Cardiac muscle cell (in vitro differentiated cells and primary cell): ENCODE results near the gene ATP6V1G1. TPM values are rescaled to one million over a fixed set of nuclear protein-coding genes. Genes with fewer than 3 reads are reported as not detected.

Experiments
- DNase-seq, 2 donors: peaks; one replicate each; pipeline versions ENCODE4 v3.0.0 to v3.0.0-alpha.2; 2010 to 2017; ENCODE audit warnings: low read depth in 1 of 2, low spot score in 1 of 2
- H3K27ac ChIP-seq: fragments of 200-600 bp; sonication (generic); 2 replicates; pipeline ENCODE4 v1.5.1; 2016
- H3K27me3 ChIP-seq: fragments of 200-600 bp; sonication (generic); 2 replicates; pipeline ENCODE4 v1.6.0; 2016; ENCODE audit warnings: control low read depth
- H3K36me3 ChIP-seq: fragments of 200-600 bp; sonication (generic); 2 replicates; pipeline ENCODE4 v1.5.1; 2016; ENCODE audit warnings: control low read depth
- H3K4me1 ChIP-seq: fragments of 200-600 bp; sonication (generic); 2 replicates; pipeline ENCODE4 v1.8.1; 2017; ENCODE audit warnings: low read depth, mild to moderate bottlenecking, mixed run types
- H3K4me3 ChIP-seq: fragments of 200-600 bp; sonication (generic); 2 replicates; pipeline ENCODE4 v1.5.1; 2016; ENCODE audit warnings: mild to moderate bottlenecking
- H3K9me3 ChIP-seq: fragments of 200-600 bp; sonication (generic); 2 replicates; pipeline ENCODE4 v1.5.1; 2017; ENCODE audit warnings: low read depth, mild to moderate bottlenecking, control low read depth
- CTCF ChIP-seq: IDR thresholded peaks from 2 replicates; pipeline ENCODE4 v1.5.1; 2012; ENCODE audit warnings: low read depth, mild to moderate bottlenecking, low read length
- polyA plus RNA-seq: library from polyadenylated mRNA; unstranded; fragments of >200 nt; fragmentation: Nextera tagmentation; extraction: Ambion mirVana; gene quantifications from 2 replicates; pipeline ENCODE4 v1.2.1, GENCODE V29; 2016
- total RNA-seq: library from RNA; depleted of rRNA; stranded (reverse); fragments of >200 nt; gene quantifications from 2 replicates; pipeline ENCODE4 v1.2.3, GENCODE V29; 2016

Gene ATP6V1G1
- total and polyA plus RNA-seq, 2 experiments from 2014 or later = 270 to 280 TPM

GRCh38 chr9:114634387-114634786, 46.8 kb downstream of the ATP6V1G1 start:
- Histone ChIP-seq H3K4me1 (no peaks in the 10 kb centered on the region), H3K4me3 (no peak overlapping the region), H3K36me3 (no peaks in the 10 kb centered on the region), H3K27ac (no peak overlapping the region), H3K9me3 (no peaks in the 10 kb centered on the region), H3K27me3 (no peaks in the 10 kb centered on the region)
- no peak for TF ChIP-seq CTCF
- DNase-seq = no peak

GRCh38 chr9:114638404-114638803, 50.8 kb downstream of the ATP6V1G1 start:
- no peaks in the 10 kb centered on the region for H3K36me3 ChIP-seq
- no peaks in the 10 kb centered on the region for H3K4me1 ChIP-seq
- no peaks in the 10 kb centered on the region for H3K27me3 ChIP-seq
- no peak overlapping the region for H3K27ac ChIP-seq
- DNase-seq = no peak
- H3K9me3 ChIP-seq = no peaks in the 10 kb centered on the region
- no peak for TF ChIP-seq CTCF
- no peak overlapping the region for H3K4me3 ChIP-seq

- H3K4me3 ChIP-seq = no peak overlapping the region
- no peak for TF ChIP-seq CTCF
- H3K4me1 ChIP-seq = no peaks in the 10 kb centered on the region
- no peak overlapping the region for H3K27ac ChIP-seq
- H3K9me3 ChIP-seq = no peaks in the 10 kb centered on the region
- no peaks in the 10 kb centered on the region for H3K36me3 ChIP-seq
- H3K27me3 ChIP-seq = no peaks in the 10 kb centered on the region
- DNase-seq = no peak
These were observed 54.4 kb downstream of the ATP6V1G1 start for GRCh38 chr9:114641967-114642366.

- Histone ChIP-seq H3K27me3 (no peaks in the 10 kb centered on the region), H3K36me3 (no peaks in the 10 kb centered on the region), H3K27ac (no peak overlapping the region), H3K4me1 (no peaks in the 10 kb centered on the region), H3K9me3 (no peaks in the 10 kb centered on the region), H3K4me3 (no peak overlapping the region)
- no peak for DNase-seq
- no peak for TF ChIP-seq CTCF
These were observed 55.4 kb downstream of the ATP6V1G1 start for GRCh38 chr9:114643001-114643400.

- Histone ChIP-seq H3K27ac (no peak overlapping the region), H3K27me3 (no peaks in the 10 kb centered on the region), H3K4me1 (no peaks in the 10 kb centered on the region), H3K9me3 (no peaks in the 10 kb centered on the region), H3K36me3 (no peaks in the 10 kb centered on the region), H3K4me3 (no peak overlapping the region)
- TF ChIP-seq CTCF = no peak
- DNase-seq = no peak
These were observed 56.3 kb downstream of the ATP6V1G1 start for GRCh38 chr9:114643896-114644295.

Other genes starting within 250 kb of the ATP6V1G1 start
- 20.6 and 25.2 TPM in 2 replicates for gene AKNA, start 199.8 kb upstream of the ATP6V1G1 start, total RNA-seq
- 5.7 and 10.1 TPM in 2 replicates for gene AKNA, start 199.8 kb upstream of the ATP6V1G1 start, polyA plus RNA-seq
- gene WHRN, start 82.3 kb upstream of the ATP6V1G1 start, total RNA-seq = 7.3 and 12.5 TPM in 2 replicates
- 10.8 and 12.8 TPM in 2 replicates for gene WHRN, start 82.3 kb upstream of the ATP6V1G1 start, polyA plus RNA-seq
- 1.5 and 2.7 TPM in 2 replicates for gene TMEM268, start 23.5 kb downstream of the ATP6V1G1 start, total RNA-seq
- gene TMEM268, start 23.5 kb downstream of the ATP6V1G1 start, polyA plus RNA-seq = 0.99 and 3.2 TPM in 2 replicates
- gene TEX53, start 70.0 kb downstream of the ATP6V1G1 start, total RNA-seq = not detected in 2 replicates
- not detected in 2 replicates for gene TEX53, start 70.0 kb downstream of the ATP6V1G1 start, polyA plus RNA-seq
- not detected in 2 replicates for gene TEX48, start 94.4 kb downstream of the ATP6V1G1 start, total RNA-seq
- gene TEX48, start 94.4 kb downstream of the ATP6V1G1 start, polyA plus RNA-seq = not detected in 2 replicates
- not detected in 2 replicates for gene TNFSF15, start 218.3 kb downstream of the ATP6V1G1 start, total RNA-seq
- gene TNFSF15, start 218.3 kb downstream of the ATP6V1G1 start, polyA plus RNA-seq = not detected in 2 replicates